ENCODE data around the gene ZSWIM5.
"Not testable (repeated sequence)": the region's sequence is repeated elsewhere in the genome, so short reads cannot be mapped to it uniquely, and the experiment has no call there.

ZSWIM5 gene

DNA sequence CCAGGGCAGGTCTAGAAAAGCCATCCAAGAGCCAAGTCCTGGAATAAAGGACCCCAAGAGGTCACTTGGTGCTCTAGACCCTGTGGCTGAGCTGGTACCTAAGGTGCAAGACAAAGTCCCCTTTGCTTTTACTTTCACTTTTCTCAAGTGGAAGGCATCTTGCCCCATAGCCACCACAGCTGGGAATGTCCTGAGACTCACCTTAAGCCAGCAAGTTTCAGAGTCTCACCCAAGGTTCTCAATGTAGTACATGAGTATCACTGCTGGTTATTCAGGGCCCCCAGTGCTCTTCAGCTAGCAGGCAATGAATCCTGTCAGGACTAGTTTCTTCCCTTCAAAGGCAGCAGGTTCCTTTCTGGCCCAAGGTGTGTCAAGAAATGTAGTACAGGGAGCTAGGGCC lies 126.9 kb downstream of the ZSWIM5 start:
- no peaks in the 10 kb centered on the region for H3K79me2 ChIP-seq (ENCODE audit: control insufficient read depth, insufficient read depth, low read length)
- H3K27me3 ChIP-seq (ENCODE audit: insufficient read depth, low read length, poor library complexity) = no peaks in the 10 kb centered on the region
- no peak for DNase-seq
- no peak overlapping the region for H2BK120ac ChIP-seq (ENCODE audit: low read depth, low read length)
- no peak overlapping the region for H2BK15ac ChIP-seq (replicated peaks; ENCODE audit: low read depth)
- H3K36me3 ChIP-seq (ENCODE audit: control insufficient read depth, insufficient read depth, low read length) = no peaks in the 10 kb centered on the region
- no peak overlapping the region for H3K23ac ChIP-seq (ENCODE audit: low read length)
- H3K18ac ChIP-seq (ENCODE audit: low read length) = no peak overlapping the region
- H3K4ac ChIP-seq (ENCODE audit: low read depth, low read length) = no peak overlapping the region
- no peak overlapping the region for H2BK5ac ChIP-seq (ENCODE audit: low read length)
- H3K4me2 ChIP-seq (ENCODE audit: low read length) = no peak overlapping the region
- H2AK5ac ChIP-seq (ENCODE audit: low read length) = no peak overlapping the region
- H4K8ac ChIP-seq (ENCODE audit: low read depth, low read length) = no peak overlapping the region
- H3K4me3 ChIP-seq (ENCODE audit: low read length) = no peak overlapping the region
- no peaks in the 10 kb centered on the region for H3K79me1 ChIP-seq (ENCODE audit: low read length)
- no peak overlapping the region for H4K5ac ChIP-seq (ENCODE audit: low read length)
- no peak overlapping the region for H3K9ac ChIP-seq (ENCODE audit: low read length)
- H3K4me1 ChIP-seq (ENCODE audit: control insufficient read depth, low read depth, low read length) = no peaks in the 10 kb centered on the region
- no peak overlapping the region for H3K27ac ChIP-seq (ENCODE audit: low read depth, low read length)
- no peak overlapping the region for H3K56ac ChIP-seq (ENCODE audit: low read length)

DNA sequence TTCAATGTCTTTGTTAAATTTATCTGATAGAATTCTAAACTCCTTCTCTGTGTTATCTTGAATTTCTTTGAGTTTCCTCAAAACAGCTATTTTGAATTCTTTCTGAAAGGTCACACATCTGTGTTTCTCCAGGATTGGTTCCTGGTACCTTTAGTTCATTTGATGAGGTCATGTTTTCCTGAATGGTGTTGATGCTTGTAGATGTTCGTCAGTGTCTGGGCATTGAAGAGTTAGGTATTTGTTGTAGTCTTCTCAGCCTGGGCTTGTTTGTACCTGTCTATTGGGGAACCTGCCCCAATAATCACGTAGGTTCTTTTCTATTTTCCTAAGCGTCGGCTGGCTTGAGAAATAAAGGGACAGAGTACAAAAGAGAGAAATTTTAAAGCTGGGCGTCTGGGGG lies 129.4 kb downstream of the ZSWIM5 start:
- not testable (repeated sequence) for H3K27ac ChIP-seq (ENCODE audit: low read depth, low read length); H3K9ac ChIP-seq (ENCODE audit: low read length); H3K27me3 ChIP-seq (ENCODE audit: insufficient read depth, low read length, poor library complexity); H2BK5ac ChIP-seq (ENCODE audit: low read length); H2BK120ac ChIP-seq (ENCODE audit: low read depth, low read length); H3K4me3 ChIP-seq (ENCODE audit: low read length); H2BK15ac ChIP-seq (replicated peaks; ENCODE audit: low read depth); H3K79me1 ChIP-seq (ENCODE audit: low read length); H4K8ac ChIP-seq (ENCODE audit: low read depth, low read length); H4K5ac ChIP-seq (ENCODE audit: low read length); H3K4ac ChIP-seq (ENCODE audit: low read depth, low read length); H3K79me2 ChIP-seq (ENCODE audit: control insufficient read depth, insufficient read depth, low read length); H3K18ac ChIP-seq (ENCODE audit: low read length); H3K4me1 ChIP-seq (ENCODE audit: control insufficient read depth, low read depth, low read length); H2AK5ac ChIP-seq (ENCODE audit: low read length); H3K36me3 ChIP-seq (ENCODE audit: control insufficient read depth, insufficient read depth, low read length); H3K4me2 ChIP-seq (ENCODE audit: low read length); H3K56ac ChIP-seq (ENCODE audit: low read length); DNase-seq; H3K23ac ChIP-seq (ENCODE audit: low read length)
- no CpG with 5 or more reads among the region's 5 CpGs for WGBS (ENCODE audit: extremely low coverage, insufficient coverage, low lambda C conversion rate)

DNA sequence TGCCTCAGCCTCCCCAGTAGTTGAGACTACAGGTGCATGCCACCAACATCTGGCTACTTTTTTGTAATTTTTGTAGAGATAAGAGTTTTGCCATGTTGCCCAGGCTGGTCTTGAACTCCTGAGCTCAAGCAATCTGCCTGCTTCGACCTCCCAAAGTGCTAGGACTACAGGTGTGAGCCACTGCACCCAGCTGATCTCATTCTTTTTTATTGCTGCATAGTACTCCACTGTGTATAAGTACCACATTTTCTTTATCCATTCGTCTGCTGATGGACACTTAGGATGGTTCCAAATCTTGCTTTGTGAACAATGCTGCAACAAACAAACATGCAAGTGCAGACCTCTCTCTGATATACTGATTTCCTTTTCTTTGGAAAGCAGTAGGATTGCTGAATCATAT lies 134.8 kb downstream of the ZSWIM5 start:
- Histone ChIP-seq H2AK5ac (ENCODE audit: low read length) (no peak overlapping the region), H3K4me3 (ENCODE audit: low read length) (no peak overlapping the region), H3K18ac (ENCODE audit: low read length) (no peak overlapping the region), H2BK5ac (ENCODE audit: low read length) (no peak overlapping the region), H3K56ac (ENCODE audit: low read length) (no peak overlapping the region), H4K5ac (ENCODE audit: low read length) (no peak overlapping the region), H3K4ac (ENCODE audit: low read depth, low read length) (no peak overlapping the region), H3K79me2 (ENCODE audit: control insufficient read depth, insufficient read depth, low read length) (no peaks in the 10 kb centered on the region), H4K8ac (ENCODE audit: low read depth, low read length) (no peak overlapping the region), H3K4me2 (ENCODE audit: low read length) (no peak overlapping the region), H3K9ac (ENCODE audit: low read length) (no peak overlapping the region), H3K36me3 (ENCODE audit: control insufficient read depth, insufficient read depth, low read length) (no peaks in the 10 kb centered on the region), H3K27me3 (ENCODE audit: insufficient read depth, low read length, poor library complexity) (no peaks in the 10 kb centered on the region), H3K79me1 (ENCODE audit: low read length) (no peaks in the 10 kb centered on the region), H2BK120ac (ENCODE audit: low read depth, low read length) (no peak overlapping the region), H3K23ac (ENCODE audit: low read length) (no peak overlapping the region), H2BK15ac (replicated peaks; ENCODE audit: low read depth) (no peak overlapping the region), H3K4me1 (ENCODE audit: control insufficient read depth, low read depth, low read length) (no peaks in the 10 kb centered on the region), H3K27ac (ENCODE audit: low read depth, low read length) (no peak overlapping the region)
- DNase-seq = no peak
- WGBS (ENCODE audit: extremely low coverage, insufficient coverage, low lambda C conversion rate) = no CpG with 5 or more reads among the region's 2 CpGs

DNA sequence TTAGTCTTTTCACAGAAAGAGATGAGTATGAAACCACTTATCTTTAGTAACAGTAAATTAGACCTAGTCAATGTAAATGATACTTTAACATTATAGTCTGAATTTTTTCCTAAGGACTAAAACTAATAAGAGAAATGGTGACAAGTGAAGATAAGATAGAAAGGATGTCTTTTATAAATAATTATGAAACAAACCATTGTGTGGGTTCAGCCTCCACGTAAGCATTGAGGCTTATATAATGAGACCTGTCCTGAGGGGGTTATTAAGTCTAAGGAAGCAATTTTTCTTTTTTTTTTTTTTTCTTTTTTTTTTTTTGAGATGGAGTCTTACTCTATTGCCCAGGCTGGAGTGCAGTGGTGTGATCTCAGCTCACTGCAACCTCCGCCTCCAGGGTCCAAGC lies 138.6 kb downstream of the ZSWIM5 start:
- Histone ChIP-seq H3K56ac (ENCODE audit: low read length) (no peak overlapping the region), H3K4ac (ENCODE audit: low read depth, low read length) (no peak overlapping the region), H3K27me3 (ENCODE audit: insufficient read depth, low read length, poor library complexity) (no peaks in the 10 kb centered on the region), H2BK15ac (replicated peaks; ENCODE audit: low read depth) (no peak overlapping the region), H3K4me2 (ENCODE audit: low read length) (no peak overlapping the region), H4K5ac (ENCODE audit: low read length) (no peak overlapping the region), H3K18ac (ENCODE audit: low read length) (no peak overlapping the region), H2AK5ac (ENCODE audit: low read length) (no peak overlapping the region), H3K4me1 (ENCODE audit: control insufficient read depth, low read depth, low read length) (no peaks in the 10 kb centered on the region), H3K9ac (ENCODE audit: low read length) (no peak overlapping the region), H3K23ac (ENCODE audit: low read length) (no peak overlapping the region), H4K8ac (ENCODE audit: low read depth, low read length) (no peak overlapping the region), H3K79me1 (ENCODE audit: low read length) (no peaks in the 10 kb centered on the region), H2BK120ac (ENCODE audit: low read depth, low read length) (no peak overlapping the region), H3K36me3 (ENCODE audit: control insufficient read depth, insufficient read depth, low read length) (no peaks in the 10 kb centered on the region), H3K4me3 (ENCODE audit: low read length) (no peak overlapping the region), H2BK5ac (ENCODE audit: low read length) (no peak overlapping the region), H3K79me2 (ENCODE audit: control insufficient read depth, insufficient read depth, low read length) (no peaks in the 10 kb centered on the region), H3K27ac (ENCODE audit: low read depth, low read length) (no peak overlapping the region)
- WGBS (ENCODE audit: extremely low coverage, insufficient coverage, low lambda C conversion rate) = no CpG with 5 or more reads among the region's 2 CpGs
- no peak for DNase-seq

DNA sequence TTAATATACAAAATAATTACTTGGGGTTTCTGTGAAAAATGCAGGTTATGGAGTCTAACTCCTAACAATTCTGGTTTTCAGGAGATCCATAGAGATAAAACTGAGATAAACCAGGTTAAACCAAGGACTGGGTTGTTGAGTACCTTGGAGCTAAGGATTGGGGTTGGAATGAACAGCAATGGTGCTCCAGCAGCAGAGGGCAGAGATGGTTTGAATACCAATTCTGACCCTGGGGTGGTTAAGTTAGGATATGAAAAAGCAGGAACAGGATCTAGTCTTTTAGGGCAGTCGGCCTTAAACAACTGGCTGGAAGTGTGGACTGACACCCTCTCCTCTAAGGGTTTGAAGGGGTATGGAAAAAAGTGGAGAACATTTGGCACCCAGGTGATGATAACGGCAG lies 141.3 kb downstream of the ZSWIM5 start:
- no peak overlapping the region for H3K27ac ChIP-seq (ENCODE audit: low read depth, low read length)
- DNase-seq = no peak
- no peak overlapping the region for H3K23ac ChIP-seq (ENCODE audit: low read length)
- H2BK15ac ChIP-seq (replicated peaks; ENCODE audit: low read depth) = no peak overlapping the region
- H2AK5ac ChIP-seq (ENCODE audit: low read length) = no peak overlapping the region
- no peaks in the 10 kb centered on the region for H3K79me2 ChIP-seq (ENCODE audit: control insufficient read depth, insufficient read depth, low read length)
- no peaks in the 10 kb centered on the region for H3K36me3 ChIP-seq (ENCODE audit: control insufficient read depth, insufficient read depth, low read length)
- no peaks in the 10 kb centered on the region for H3K79me1 ChIP-seq (ENCODE audit: low read length)
- no peak overlapping the region for H3K4ac ChIP-seq (ENCODE audit: low read depth, low read length)
- H3K18ac ChIP-seq (ENCODE audit: low read length) = no peak overlapping the region
- H4K8ac ChIP-seq (ENCODE audit: low read depth, low read length) = no peak overlapping the region
- H3K27me3 ChIP-seq (ENCODE audit: insufficient read depth, low read length, poor library complexity) = no peaks in the 10 kb centered on the region
- no CpG with 5 or more reads among the region's 2 CpGs for WGBS (ENCODE audit: extremely low coverage, insufficient coverage, low lambda C conversion rate)
- H2BK5ac ChIP-seq (ENCODE audit: low read length) = no peak overlapping the region
- H3K4me3 ChIP-seq (ENCODE audit: low read length) = no peak overlapping the region
- no peak overlapping the region for H3K56ac ChIP-seq (ENCODE audit: low read length)
- H3K9ac ChIP-seq (ENCODE audit: low read length) = no peak overlapping the region
- H3K4me1 ChIP-seq (ENCODE audit: control insufficient read depth, low read depth, low read length) = no peaks in the 10 kb centered on the region
- no peak overlapping the region for H2BK120ac ChIP-seq (ENCODE audit: low read depth, low read length)
- no peak overlapping the region for H4K5ac ChIP-seq (ENCODE audit: low read length)
- H3K4me2 ChIP-seq (ENCODE audit: low read length) = no peak overlapping the region

DNA sequence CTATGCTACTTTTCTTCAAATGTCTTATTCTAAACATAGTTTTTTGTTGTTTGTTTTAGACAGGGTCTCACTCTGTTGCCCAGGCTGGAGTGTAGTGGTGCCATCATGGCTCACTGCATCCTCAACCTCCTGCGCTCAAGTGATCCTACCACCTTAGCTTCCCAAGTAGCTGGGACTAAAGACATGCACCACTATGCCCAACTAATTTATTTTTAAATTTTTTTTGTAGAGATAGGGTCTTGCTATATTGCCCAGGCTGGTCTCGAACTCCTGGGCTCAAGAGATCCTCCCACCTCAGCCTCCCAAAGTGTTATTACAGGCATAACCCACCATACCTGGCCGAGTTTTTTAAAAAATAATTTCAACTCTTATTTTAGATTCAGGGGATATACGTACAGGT lies 143.9 kb downstream of the ZSWIM5 start:
- whole genome bisulfite sequencing (ENCODE audit: extremely low coverage, insufficient coverage, low lambda C conversion rate) = no CpG with 5 or more reads among the region's 4 CpGs
- not testable (repeated sequence) for H2BK15ac ChIP-seq (replicated peaks; ENCODE audit: low read depth); H4K8ac ChIP-seq (ENCODE audit: low read depth, low read length); H3K27me3 ChIP-seq (ENCODE audit: insufficient read depth, low read length, poor library complexity); H3K79me1 ChIP-seq (ENCODE audit: low read length); H4K5ac ChIP-seq (ENCODE audit: low read length); H3K4me2 ChIP-seq (ENCODE audit: low read length); H3K4me3 ChIP-seq (ENCODE audit: low read length); H2BK5ac ChIP-seq (ENCODE audit: low read length); H3K4me1 ChIP-seq (ENCODE audit: control insufficient read depth, low read depth, low read length); H3K18ac ChIP-seq (ENCODE audit: low read length); H3K23ac ChIP-seq (ENCODE audit: low read length); H2AK5ac ChIP-seq (ENCODE audit: low read length); H3K4ac ChIP-seq (ENCODE audit: low read depth, low read length); H3K9ac ChIP-seq (ENCODE audit: low read length); H3K79me2 ChIP-seq (ENCODE audit: control insufficient read depth, insufficient read depth, low read length); H3K56ac ChIP-seq (ENCODE audit: low read length); H3K27ac ChIP-seq (ENCODE audit: low read depth, low read length); H3K36me3 ChIP-seq (ENCODE audit: control insufficient read depth, insufficient read depth, low read length); DNase-seq; H2BK120ac ChIP-seq (ENCODE audit: low read depth, low read length)
